GM21529 (cell line): ENCODE results near the gene MBNL3.
A peak's percentile ranks its signal among the peaks of the same experiment; 100 is the strongest.

Experiments used
- ATAC-seq: cut with Tn5 transposase; IDR thresholded peaks from one replicate; pipeline ENCODE4 v1.9.1; 2021; ENCODE audit not compliant: unreplicated experiment

The MBNL3 gene, protein sequence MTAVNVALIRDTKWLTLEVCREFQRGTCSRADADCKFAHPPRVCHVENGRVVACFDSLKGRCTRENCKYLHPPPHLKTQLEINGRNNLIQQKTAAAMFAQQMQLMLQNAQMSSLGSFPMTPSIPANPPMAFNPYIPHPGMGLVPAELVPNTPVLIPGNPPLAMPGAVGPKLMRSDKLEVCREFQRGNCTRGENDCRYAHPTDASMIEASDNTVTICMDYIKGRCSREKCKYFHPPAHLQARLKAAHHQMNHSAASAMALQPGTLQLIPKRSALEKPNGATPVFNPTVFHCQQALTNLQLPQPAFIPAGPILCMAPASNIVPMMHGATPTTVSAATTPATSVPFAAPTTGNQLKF

DNA sequence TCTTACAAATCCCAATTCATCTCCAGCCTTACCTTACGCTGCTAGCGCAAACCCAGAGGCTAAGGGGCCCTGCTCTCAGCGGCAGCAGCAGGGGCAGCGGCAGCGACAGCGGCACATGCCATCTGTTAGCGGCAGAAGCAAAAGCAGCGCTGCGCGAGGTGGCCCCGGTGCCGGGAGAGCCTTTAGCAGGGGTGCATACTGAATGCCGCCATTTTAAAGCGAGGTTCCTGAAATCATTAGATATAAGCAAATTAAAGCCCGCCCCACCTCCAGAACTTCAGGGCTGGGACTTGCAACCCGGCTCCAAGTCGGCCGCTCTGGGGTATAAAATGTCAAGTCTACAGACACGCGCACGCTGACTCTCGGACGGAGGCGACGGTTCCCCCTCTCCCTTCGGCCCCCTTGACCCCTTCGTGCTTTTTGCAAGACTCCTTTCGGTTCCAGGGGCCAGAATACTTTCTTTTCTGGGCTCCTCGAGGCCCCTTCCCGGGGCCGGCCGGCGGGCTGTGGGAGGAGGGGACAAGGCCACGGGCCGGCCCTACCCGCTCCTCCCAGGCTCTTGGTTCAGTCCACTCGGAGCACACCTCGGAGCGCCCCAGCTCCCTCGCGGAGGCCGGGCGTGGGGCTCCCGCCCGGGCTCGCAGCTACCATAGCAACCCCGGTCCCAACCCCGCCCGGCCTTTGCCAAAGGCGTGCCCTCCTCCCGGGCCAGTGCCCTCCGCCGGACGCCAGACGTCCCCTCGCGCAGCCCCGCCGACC, at the start of gene MBNL3:
MBNL3 (minus strand) TSS at position 220 of the 759 bp plus-strand sequence. CDS start 49,427 bp downstream, outside the sequence.
- peak; percentile 55 for ATAC-seq

DNA sequence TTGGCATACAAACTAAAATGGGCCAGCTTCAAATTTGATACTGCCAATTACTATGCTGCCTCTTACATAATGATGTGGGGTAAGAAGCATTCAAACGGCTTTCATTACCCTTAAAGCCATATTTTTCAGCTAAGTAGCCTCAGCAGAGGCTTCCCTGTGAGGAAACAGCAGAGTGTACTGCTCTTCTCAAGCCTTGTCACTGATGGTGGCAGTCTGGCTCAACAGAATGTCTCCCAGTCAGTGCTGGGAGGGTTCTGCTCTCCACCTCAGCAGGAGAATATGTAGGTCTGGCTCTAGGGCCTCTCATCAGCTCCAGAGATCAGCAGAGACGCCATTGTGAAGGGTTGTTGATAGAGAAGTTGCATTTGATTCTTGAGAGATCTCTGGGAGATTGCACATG, 44.6 kb upstream of the MBNL3 start:
- ATAC-seq: no peak

DNA sequence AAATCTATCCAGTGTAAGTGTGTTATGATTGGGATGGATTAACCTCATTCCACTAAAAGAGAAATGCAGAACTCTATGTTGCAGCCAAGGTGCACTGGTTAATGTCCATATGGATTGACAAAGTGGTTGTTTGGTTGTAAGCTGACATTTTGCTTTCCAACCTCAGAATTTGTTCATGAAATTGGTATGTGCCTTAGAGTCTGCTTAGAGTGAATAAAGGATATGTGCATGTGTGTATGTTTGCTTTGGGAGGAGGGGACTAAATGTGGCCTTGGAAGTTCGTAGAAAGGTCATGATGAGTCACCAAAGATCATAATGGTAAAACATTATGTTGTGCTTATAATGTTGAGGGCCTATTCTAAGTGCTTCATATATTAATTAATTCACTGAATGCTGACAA, 44.1 kb upstream of the MBNL3 start:
- no peak for ATAC-seq

DNA sequence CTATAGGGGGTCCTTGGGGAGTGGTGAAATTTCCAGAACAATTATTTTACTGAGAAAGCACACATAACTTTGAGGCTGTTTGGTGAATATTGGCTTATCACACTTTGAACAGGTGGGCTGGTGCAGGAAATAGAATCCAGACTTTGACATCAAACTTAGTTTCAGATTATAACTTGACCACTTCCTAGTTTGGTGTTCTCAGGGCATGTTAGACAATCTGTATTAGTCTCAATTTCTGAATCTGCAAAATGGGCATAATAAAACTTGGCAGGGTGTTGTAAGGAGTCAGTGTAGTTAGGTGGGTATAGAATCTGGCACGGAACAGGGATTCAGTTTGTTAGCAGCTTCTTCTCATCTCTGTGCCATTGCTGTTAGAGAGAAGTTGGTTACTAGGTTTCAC, 43.3 kb upstream of the MBNL3 start:
- ATAC-seq: no peak

- no peak for ATAC-seq
Observed at GRCh38 chrX:132520792-132521191, 32.0 kb upstream of the MBNL3 start.

- no peak for ATAC-seq
Observed at GRCh38 chrX:132520213-132520612, 31.4 kb upstream of the MBNL3 start.

DNA sequence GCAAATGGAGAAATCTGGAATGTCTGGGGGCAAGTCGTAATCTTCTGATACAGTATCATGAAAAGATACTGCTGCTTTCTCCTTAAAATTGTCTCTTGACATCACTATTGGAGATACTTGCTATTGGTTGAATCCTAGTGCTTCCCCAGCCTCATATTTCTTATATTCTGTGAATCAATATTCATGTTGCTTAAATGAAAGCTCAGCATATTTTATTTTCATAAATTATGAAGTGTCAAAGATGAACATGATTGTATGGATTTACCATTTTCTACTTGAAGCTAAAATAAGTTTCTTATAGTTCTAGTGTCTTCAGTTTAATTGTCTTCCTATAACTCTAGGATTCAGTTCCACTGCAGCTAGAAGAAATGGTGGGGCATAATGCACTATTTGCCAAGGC, 29.6 kb upstream of the MBNL3 start:
- ATAC-seq: no peak

- no peak for ATAC-seq
Observed at GRCh38 chrX:132508834-132509233, 20.0 kb upstream of the MBNL3 start.

GRCh38 chrX:132505116-132505515, 16.3 kb upstream of the MBNL3 start:
- ATAC-seq: no peak

GRCh38 chrX:132504417-132504816, 15.6 kb upstream of the MBNL3 start:
- ATAC-seq: no peak

GRCh38 chrX:132501606-132502005, 12.8 kb upstream of the MBNL3 start:
- ATAC-seq: no peak

DNA sequence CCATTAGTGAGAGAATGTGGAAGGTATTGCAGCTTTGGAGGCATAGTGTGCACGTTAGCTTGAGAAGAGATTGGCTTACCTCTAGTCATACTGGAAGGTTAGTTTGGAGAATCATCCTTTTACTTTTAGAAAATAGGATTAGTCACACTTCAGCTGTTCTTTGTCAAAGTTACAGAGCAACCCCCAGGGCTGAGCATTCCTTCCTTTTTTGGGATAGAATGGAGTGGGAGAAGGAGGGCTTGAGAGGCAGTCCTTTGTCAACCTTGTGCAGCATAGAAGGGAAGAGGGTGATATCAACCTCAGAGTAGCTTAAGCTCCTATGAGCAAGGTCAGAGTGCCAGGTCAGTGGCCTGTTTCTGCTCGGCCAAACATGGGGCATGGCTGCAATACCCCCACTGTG, 8.6 kb upstream of the MBNL3 start:
- ATAC-seq: no peak

- ATAC-seq: no peak
Observed at GRCh38 chrX:132493095-132493494, 4.3 kb upstream of the MBNL3 start.

- peak; percentile 29 for ATAC-seq
Observed at GRCh38 chrX:132491191-132491590, 2.4 kb upstream of the MBNL3 start.

DNA sequence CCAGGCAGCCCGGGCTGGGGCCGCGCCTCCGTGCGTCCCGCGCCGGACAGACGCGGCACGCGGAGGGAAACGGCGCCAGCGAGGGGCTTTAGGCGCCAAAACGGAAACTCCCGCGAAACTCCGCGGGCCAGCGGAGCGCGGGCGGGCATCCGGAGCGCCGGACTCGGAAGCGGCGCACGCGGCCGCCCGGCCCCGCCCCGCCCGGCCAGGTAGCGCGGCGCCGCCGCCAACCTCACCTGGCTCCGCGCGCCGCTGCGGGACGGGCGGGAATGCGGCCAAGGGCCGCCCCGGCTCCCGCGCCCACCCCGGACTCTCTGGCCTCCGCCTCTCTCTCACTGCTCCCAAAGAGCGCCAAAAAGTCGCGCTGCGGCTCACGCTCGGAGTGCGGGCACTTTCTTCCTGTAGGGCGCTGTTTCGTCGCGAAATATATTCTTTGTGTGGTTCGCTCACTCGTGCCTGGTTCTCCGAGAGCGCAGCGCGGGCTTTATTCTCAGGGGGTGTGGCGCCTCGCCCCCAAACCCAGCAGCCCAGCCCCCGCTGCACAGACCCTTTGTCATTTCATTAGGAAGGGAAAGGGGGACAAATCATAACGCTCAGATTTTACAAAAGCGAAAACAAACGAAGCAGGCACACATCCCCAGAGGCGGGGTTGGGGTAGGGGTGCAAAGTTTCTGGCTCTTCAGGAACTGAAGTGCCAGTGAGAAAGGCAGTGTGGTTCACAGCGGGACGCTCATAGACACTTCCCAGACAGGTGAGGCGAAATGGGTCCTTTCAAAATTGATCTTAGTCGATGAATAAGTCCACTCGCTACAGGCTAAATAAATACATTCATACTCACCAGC, 961 bp upstream of the MBNL3 start:
- ATAC-seq: peak; percentile 34

DNA sequence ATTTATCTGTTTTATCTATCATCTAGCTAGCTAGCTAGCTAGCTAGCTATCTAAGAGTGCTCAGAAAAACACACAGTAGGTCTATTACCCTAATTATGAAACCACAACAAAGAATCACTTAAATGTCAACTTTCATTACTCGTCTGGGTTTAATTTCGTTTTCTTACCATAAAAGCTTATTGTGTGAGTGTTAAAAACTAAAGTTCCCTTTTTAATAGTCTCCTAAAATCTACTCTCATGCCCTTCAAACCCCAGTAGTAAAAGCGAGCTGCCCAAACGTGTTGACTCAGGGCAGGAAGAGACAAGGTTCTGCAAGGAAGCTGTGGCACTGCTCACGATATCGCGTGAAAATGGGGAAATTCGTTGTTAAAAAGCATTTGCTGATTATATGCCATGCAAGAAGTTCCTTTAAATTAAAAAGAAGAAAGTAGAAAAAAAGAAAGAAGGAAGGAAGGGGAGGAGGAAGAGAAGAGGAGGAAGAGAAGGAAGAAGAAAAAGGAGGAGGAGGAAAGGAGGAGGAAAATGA, 595 bp downstream of the MBNL3 start:
- ATAC-seq: peak; percentile 23

DNA sequence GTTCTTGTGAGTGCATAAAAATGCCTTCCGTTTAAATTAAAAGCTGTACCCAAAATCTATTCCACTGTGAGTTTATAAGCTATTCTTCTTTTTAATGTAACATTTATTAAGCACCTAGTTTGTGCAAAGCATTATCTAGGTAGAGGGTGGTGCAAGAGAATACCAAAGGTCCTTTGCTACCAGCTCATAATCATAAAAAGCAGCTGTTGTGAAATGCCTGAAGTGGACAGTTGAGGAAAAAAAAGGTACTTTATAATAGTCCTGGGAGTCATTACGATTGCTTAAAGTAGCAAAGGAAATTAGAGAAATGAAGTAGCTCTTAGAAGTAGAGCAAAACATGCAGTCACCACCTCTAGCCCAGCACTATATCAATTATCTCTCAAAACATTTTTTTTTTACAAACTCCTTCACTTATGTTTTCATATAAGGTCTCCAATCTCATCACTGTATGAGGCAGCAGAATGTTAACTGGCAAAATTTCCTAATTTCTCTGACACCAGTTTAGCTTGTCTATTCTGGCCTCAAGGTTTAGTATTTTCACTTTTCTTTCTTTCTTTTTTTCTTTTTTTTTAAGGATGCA, 2.1 kb downstream of the MBNL3 start:
- no peak for ATAC-seq

DNA sequence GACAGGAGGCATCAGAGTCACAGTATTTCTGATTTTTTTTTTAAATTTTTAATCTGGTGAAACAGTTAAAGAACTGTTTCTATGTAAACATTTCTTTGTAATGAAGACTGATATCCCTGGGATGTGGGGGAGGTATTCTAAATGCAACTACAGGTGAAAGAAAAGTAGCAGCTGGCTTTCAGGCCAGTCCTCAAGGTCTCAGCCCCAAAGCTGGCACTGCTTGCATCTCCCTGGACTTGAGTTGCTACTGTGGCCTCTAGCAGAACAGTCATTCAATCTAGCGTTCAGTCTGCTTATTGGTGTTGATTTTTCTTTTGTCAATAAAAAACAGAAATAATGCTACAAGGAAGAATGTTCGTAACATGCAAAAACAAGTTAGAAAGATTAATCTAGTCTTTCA, 4.9 kb downstream of the MBNL3 start:
- ATAC-seq: no peak

- ATAC-seq: no peak
Observed at GRCh38 chrX:132483488-132483887, 5.3 kb downstream of the MBNL3 start.

DNA sequence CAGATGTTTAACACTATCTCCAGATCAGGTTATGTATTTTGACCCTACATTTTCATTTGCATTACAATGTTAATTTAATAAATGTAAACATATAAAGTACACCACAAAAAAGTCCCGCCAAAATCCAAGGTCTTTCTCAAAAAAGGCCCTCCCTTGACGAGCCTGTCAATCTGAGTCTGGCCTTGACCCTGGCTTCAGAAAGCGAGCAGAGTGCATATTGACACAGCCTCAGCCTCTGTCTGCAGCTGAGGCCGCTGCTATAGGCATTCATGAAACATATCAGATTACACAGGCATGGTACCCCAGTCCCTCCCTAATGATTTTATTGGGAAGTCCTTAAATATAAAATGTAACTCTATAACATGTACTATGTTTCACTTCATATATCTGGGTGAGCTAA, 6.2 kb downstream of the MBNL3 start:
- no peak for ATAC-seq

DNA sequence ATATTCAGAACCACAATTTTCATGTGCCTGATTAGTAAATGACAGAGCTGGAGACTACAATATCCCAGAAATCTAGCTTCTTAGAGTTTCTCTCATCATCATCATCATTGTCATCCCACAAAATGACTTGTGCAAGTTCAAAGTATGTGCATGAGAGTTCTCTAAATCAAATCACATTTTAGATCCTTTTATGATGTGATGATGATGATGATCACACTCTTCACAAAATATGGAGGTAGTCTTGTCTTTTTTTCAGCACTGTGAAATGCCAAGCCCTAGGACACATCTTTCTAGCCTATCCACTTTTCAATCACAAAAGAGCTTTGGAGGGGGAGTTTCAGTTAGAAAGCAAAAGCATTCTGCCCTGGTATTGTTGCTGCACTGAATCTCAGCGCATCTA, 7.4 kb downstream of the MBNL3 start:
- ATAC-seq: no peak
